Fibroblast of villous mesenchyme (primary cell): Measurements from ENCODE around the gene KRTAP2-4. TPM values are rescaled to one million over a fixed set of nuclear protein-coding genes. Genes with fewer than 3 reads are reported as not detected.
A peak's percentile ranks its signal among the peaks of the same experiment; 100 is the strongest.
"Not testable (repeated sequence)": the region's sequence is repeated elsewhere in the genome, so short reads cannot be mapped to it uniquely, and the experiment has no call there.

Source experiments
- DNase-seq: peaks from one replicate; pipeline ENCODE4 v3.0.0-alpha.2; 2010; ENCODE audit warnings: low read depth
- H3K4me3 ChIP-seq: 2 replicates; pipeline ENCODE4 v1.5.1; 2011; ENCODE audit warnings: low read depth, mild to moderate bottlenecking, low read length
- CTCF ChIP-seq: IDR thresholded peaks from 2 replicates; pipeline ENCODE4 v1.5.1; 2012; ENCODE audit warnings: low read depth, mild to moderate bottlenecking, low read length; ENCODE audit not compliant: insufficient read depth
- total RNA-seq: library from RNA; depleted of rRNA; stranded (reverse); fragments of >200 nt; gene quantifications from 2 replicates; pipeline ENCODE4 v1.2.3, GENCODE V29; 2012

Gene KRTAP2-4
- total RNA-seq, 1 donor = not detected

- no peak overlapping the region for H3K4me3 ChIP-seq
- DNase-seq = no peak
- TF ChIP-seq CTCF = no peak
These were observed 1.4 kb downstream of the KRTAP2-4 start for GRCh38 chr17:41064301-41064700.

- no peak overlapping the region for H3K4me3 ChIP-seq
- no peak for DNase-seq
- TF ChIP-seq CTCF = no peak
These were observed 2.2 kb downstream of the KRTAP2-4 start for GRCh38 chr17:41063449-41063848.

- peak; percentile 78 for DNase-seq
- no peak for TF ChIP-seq CTCF
- no peak overlapping the region for H3K4me3 ChIP-seq
These were observed 3.7 kb downstream of the KRTAP2-4 start for GRCh38 chr17:41061964-41062363.

GRCh38 chr17:41060052-41060604, 5.6 kb downstream of the KRTAP2-4 start, which contains the start of gene KRTAP2-3:
Gene KRTAP2-3, minus strand, starts transcription at chr17:41060114. Its CDS starts 64 bp downstream, at chr17:41060050.
- TF ChIP-seq CTCF = no peak
- H3K4me3 ChIP-seq = no peak within 1 kb of the TSS
- peak; percentile 73 for DNase-seq

- peak; percentile 88 for DNase-seq
- H3K4me3 ChIP-seq = not testable (repeated sequence)
These were observed 6.2 kb downstream of the KRTAP2-4 start for GRCh38 chr17:41059276-41060051.

GRCh38 chr17:41058741-41059140, 6.9 kb downstream of the KRTAP2-4 start:
- TF ChIP-seq CTCF = no peak
- peak; percentile 19 for DNase-seq
- H3K4me3 ChIP-seq = no peak overlapping the region

- no peak for DNase-seq
- no peak for TF ChIP-seq CTCF
- no peak overlapping the region for H3K4me3 ChIP-seq
These were observed 8.1 kb downstream of the KRTAP2-4 start for GRCh38 chr17:41057547-41057946.

- DNase-seq, H3K4me3 ChIP-seq: not testable (repeated sequence)
These were observed 10.5 kb downstream of the KRTAP2-4 start, which contains the start of gene KRTAP2-2 for GRCh38 chr17:41055130-41055529. Gene KRTAP2-2, minus strand, starts transcription at chr17:41055230. Its CDS starts 19 bp downstream, at chr17:41055211.

GRCh38 chr17:41054556-41054955, 11.1 kb downstream of the KRTAP2-4 start:
- H3K4me3 ChIP-seq, DNase-seq: not testable (repeated sequence)
